ENCODE results near the gene RASA3.
"Not testable (repeated sequence)": the region's sequence is repeated elsewhere in the genome, so short reads cannot be mapped to it uniquely, and the experiment has no call there.

The RASA3 gene

GRCh38 chr13:113997845-113998751, 134.3 kb downstream of the RASA3 start:
- no peak for DNase-seq

- DNase-seq, result no peak
These were observed 135.3 kb downstream of the RASA3 start for GRCh38 chr13:113996912-113997745.

- DNase-seq, result no peak
These were observed 136.1 kb downstream of the RASA3 start for GRCh38 chr13:113996081-113996911.

GRCh38 chr13:113995051-113995601, 137.3 kb downstream of the RASA3 start:
- no peak for DNase-seq

GRCh38 chr13:113992276-113993005, 140.0 kb downstream of the RASA3 start:
- DNase-seq, result no peak

- no peak for DNase-seq
These were observed 140.7 kb downstream of the RASA3 start for GRCh38 chr13:113991676-113992179.

- no peak for DNase-seq
These were observed 141.2 kb downstream of the RASA3 start for GRCh38 chr13:113991191-113991669.

- DNase-seq, result no peak
These were observed 142.0 kb downstream of the RASA3 start for GRCh38 chr13:113990321-113990837.

- DNase-seq, result no peak
These were observed 142.7 kb downstream of the RASA3 start for GRCh38 chr13:113989585-113990300.

- DNase-seq, result not testable (repeated sequence)
These were observed 143.6 kb downstream of the RASA3 start for GRCh38 chr13:113988859-113989258.

- no peak for DNase-seq
These were observed 150.1 kb downstream of the RASA3 start for GRCh38 chr13:113982296-113982661.

GRCh38 chr13:113981611-113982295, 150.7 kb downstream of the RASA3 start:
- no peak for DNase-seq

GRCh38 chr13:113981194-113981605, 151.2 kb downstream of the RASA3 start:
- no peak for DNase-seq

- DNase-seq, result no peak
These were observed 151.8 kb downstream of the RASA3 start for GRCh38 chr13:113980489-113981064.

- DNase-seq, result no peak
These were observed 152.5 kb downstream of the RASA3 start for GRCh38 chr13:113979791-113980471.

GRCh38 chr13:113978741-113979481, 153.5 kb downstream of the RASA3 start:
- no peak for DNase-seq

- no peak for DNase-seq
These were observed 154.4 kb downstream of the RASA3 start for GRCh38 chr13:113977976-113978375.

All from stimulated activated naive CD4-positive, alpha-beta T cell (primary cell).